Glomerular endothelial cell (primary cell): ENCODE data around the gene SPEG. TPM values are rescaled to one million over a fixed set of nuclear protein-coding genes. Genes with fewer than 3 reads are reported as not detected.

Source experiments
- DNase-seq: peaks from one replicate; pipeline ENCODE4 v3.0.0-alpha.2; 2011; ENCODE audit warnings: low read depth, low spot score; ENCODE audit errors: extremely low read depth
- total RNA-seq: library from RNA; depleted of rRNA; stranded (reverse); fragments of >200 nt; gene quantifications from 2 replicates; pipeline ENCODE4 v1.2.3, GENCODE V29; 2015

SPEG gene
- total RNA-seq, 1 donor from 2014 or later = 1.7 TPM

DNA sequence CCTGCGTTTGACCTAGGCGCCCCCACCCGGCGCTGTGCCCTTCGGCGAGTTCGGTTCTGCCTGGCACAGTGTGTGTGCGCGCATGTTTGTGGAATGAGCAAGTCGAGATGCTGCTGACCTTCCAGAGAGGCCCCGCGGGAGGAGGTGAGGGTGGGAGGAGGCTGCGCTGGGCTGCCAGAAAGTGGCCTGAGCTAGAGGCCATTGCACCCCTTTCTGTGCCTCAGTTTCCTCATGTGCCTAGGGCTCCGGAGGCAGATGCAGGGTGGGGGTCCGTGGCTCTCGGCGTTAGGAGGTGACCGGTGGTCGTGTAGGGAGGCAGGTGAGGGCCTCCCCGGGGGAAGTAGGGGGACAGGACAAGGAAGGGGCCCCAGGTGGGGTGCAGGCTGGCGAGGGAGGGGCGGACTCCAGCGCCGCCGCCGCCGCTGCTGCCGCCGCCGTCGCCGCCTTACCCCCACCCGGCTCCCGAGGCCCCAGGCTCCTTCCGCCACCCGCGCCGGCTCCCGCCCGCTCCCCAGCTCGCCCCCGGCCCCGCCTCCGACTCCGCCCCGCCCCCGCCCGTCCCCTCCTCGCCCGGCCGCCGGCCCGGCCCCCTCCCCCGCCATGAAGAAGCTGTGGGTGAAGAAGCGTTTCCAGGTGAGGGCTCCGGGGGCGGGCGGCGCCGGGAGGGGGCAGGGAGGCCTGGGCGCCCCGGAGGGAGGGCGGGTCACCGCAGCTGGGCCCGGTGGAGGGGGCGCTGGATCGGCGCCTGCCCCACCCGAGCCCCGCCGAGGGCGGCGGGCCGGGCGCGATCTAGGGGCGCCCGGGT lies 7.0 kb downstream of the SPEG start:
- no peak for DNase-seq

DNA sequence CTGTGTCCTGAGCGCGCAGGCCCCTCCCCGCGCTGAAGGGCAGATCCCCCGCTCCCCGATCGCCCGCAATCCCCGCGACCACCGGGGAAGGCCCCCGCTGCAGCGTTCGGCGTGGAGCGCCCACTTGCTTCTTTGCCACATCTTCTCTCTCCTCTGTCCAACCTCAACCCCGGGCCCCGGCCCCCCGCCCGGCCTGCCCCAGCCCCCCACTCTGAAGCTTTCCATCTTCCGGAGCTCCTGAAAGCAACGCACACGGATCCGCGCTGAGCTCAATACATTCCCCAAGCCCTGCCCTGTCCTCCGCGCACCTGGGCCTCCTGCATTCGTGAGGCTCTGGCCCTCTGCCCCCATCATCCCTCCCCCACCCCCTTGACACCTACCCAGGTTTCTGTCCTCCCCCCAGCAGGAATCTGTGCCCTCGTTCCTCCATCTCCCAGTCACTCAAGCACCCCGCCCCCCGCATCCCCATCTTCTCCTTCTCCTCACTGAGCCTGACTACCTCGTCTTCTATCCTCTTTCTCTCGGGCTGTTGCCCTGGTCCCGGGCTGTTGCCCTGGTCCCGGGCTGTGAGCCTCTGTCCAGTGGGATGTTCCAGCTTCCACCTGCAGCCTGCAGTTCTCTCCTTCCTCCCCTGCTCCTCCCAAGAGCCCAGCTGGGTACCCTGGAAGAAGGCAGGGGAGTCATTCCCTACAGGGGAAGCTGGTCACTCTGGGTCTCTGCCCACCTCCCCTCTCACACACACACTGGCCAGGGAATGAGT lies 7.8 kb downstream of the SPEG start:
- DNase-seq = no peak

GRCh38 chr2:219443016-219443696 lies 8.5 kb downstream of the SPEG start:
- DNase-seq = no peak

DNA sequence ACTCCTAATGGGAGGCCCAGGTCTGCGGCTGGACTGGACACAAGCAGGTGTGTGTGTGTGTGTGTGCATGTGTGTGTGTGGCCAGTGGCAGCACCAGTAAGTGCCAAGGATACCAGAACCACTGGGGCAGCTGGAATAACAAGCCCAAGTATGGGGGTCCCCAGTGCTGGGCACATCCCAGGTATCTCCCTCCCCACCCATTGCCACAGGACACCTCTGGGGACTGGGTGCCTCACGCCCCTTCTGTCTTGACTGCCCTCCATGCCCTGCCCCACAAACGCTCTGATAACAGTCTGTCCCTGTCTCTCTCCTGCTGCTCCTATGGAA lies 9.0 kb downstream of the SPEG start:
- DNase-seq = no peak

DNA sequence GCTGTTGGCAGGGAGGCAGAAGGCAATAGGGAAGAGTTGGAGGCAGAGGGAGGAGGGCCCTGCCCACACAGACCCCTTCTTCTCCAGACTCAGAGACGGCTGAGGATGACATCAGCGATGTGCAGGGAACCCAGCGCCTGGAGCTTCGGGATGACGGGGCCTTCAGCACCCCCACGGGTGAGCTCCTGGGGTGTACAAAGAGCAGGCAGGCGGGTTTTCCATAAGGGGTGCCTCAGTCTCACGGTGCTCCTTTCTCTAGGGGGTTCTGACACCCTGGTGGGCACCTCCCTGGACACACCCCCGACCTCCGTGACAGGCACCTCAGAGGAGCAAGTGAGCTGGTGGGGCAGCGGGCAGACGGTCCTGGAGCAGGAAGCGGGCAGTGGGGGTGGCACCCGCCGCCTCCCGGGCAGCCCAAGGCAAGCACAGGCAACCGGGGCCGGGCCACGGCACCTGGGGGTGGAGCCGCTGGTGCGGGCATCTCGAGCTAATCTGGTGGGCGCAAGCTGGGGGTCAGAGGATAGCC lies 10.0 kb downstream of the SPEG start:
- no peak for DNase-seq

- DNase-seq = no peak
These were observed 10.6 kb downstream of the SPEG start for GRCh38 chr2:219445220-219445640.

DNA sequence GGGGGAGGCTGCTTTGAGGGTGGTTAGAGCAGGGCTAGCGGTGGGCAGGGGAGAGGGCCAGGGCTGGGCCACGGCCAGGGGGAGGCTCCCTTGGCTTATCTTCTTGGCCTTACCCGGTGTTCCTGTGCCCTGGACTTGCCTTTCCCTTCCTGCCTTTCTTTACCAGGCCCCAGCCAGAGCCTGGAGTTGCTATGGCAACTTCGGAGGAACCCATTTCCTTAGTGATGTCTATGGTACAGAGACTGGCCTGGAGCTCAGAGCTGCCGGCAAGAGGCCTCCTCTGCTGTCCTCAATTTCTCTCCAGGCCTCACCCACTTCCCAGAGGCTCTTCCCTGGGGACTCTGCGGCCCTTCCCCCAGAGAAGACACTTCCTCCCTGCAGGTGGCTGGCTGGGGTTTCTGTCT lies 11.5 kb downstream of the SPEG start:
- DNase-seq = peak; percentile 55

DNA sequence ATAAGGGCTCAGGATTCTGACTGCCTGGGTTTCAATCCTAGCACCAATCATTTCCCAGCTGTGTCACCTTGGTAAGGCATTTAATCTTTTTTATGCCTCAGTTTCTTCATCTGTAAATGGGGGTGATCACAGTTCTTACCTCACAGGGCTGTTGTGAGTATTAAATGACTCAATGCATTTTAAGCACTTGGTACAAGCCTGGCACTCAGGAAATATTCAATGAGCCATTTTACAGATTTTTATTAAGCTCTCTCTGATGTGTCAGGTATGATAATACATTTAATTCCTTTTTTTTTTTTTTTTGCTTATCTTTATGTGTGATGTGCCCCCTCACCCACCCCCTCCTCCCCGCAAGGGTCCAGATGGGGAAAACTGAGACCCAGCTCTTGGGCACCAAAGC lies 12.0 kb downstream of the SPEG start:
- DNase-seq = no peak

DNA sequence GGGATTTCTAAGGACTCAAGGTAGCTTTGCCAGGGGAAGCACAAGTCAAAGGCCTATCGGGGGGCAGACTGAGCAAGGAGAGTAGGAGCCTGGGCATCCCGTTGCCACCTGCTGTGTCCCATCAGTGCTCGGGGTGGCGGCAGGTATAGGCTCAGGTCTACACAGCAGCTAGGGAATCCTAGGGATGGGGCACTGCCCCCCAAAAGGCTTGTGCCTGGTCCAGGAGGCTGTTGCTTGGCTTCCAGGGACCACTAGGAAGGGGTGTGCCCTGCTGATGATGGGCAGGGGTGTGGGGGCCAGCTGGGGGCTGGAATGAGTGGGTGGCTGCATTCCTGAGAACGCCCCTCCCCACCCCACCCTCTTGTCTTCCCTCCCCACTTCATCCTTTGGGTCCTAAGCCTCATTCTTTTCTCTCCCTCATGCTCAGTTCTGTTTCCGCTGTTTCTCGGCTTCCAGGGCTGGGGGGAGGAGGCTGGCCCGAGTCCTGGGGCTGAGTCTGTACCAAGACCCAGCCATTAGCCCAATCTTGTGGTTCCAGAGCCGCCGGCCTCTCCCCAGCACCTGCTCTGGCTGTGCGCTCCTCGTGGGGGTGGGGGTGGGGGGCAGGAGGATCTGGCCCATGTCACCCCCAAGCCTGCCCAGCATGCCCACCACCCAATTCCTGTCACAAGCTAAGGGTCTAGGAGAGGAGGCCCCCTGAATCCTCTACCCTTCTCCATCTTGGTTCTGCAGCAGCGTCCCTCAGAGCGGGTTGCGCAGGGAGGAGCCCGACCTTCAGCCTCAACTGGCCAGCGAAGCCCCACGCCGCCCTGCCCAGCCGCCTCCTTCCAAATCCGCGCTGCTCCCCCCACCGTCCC lies 12.8 kb downstream of the SPEG start:
- no peak for DNase-seq

DNA sequence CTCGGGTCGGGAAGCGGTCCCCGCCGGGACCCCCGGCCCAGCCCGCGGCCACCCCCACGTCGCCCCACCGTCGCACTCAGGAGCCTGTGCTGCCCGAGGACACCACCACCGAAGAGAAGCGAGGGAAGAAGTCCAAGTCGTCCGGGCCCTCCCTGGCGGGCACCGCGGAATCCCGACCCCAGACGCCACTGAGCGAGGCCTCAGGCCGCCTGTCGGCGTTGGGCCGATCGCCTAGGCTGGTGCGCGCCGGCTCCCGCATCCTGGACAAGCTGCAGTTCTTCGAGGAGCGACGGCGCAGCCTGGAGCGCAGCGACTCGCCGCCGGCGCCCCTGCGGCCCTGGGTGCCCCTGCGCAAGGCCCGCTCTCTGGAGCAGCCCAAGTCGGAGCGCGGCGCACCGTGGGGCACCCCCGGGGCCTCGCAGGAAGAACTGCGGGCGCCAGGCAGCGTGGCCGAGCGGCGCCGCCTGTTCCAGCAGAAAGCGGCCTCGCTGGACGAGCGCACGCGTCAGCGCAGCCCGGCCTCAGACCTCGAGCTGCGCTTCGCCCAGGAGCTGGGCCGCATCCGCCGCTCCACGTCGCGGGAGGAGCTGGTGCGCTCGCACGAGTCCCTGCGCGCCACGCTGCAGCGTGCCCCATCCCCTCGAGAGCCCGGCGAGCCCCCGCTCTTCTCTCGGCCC lies 13.6 kb downstream of the SPEG start:
- no peak for DNase-seq

DNA sequence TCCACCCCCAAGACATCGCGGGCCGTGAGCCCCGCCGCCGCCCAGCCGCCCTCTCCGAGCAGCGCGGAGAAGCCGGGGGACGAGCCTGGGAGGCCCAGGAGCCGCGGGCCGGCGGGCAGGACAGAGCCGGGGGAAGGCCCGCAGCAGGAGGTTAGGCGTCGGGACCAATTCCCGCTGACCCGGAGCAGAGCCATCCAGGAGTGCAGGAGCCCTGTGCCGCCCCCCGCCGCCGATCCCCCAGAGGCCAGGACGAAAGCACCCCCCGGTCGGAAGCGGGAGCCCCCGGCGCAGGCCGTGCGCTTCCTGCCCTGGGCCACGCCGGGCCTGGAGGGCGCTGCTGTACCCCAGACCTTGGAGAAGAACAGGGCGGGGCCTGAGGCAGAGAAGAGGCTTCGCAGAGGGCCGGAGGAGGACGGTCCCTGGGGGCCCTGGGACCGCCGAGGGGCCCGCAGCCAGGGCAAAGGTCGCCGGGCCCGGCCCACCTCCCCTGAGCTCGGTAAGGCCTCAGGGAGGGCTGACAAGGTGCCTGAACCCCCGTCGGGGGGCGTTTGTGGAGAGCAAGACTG lies 14.2 kb downstream of the SPEG start:
- DNase-seq = no peak

- no peak for DNase-seq
These were observed 15.0 kb downstream of the SPEG start for GRCh38 chr2:219449609-219450008.

- no peak for DNase-seq
These were observed 17.2 kb downstream of the SPEG start for GRCh38 chr2:219451661-219452360.

- no peak for DNase-seq
These were observed 18.0 kb downstream of the SPEG start for GRCh38 chr2:219452361-219453317.

GRCh38 chr2:219453671-219454590 lies 19.3 kb downstream of the SPEG start:
- DNase-seq = no peak

DNA sequence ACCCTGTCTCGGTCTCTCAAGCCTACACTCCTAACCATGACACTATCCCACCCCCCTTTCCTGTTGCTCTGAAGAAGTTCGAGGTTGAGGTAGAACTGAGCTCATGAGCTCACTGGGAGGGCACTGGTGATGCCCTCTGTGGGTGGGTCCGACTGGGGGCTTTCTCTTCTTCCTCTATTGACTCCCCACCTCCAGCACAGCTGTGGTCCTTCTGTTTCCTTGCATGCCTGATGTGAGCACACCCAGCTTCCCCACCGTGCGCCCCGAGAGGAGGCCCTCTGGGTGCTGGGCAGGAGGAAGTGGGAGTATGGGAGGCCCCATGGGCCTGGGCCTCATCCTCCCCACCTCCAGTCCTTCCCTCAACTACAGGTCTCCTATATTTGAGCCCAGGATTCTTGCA lies 20.9 kb downstream of the SPEG start:
- no peak for DNase-seq
